Measurements from ENCODE around the gene NELFE.

- no peak for TF ChIP-seq CTCF (IDR thresholded peaks at IDR 0.05)
- no peak for TF ChIP-seq POLR2A (IDR thresholded peaks at IDR 0.05)
These were observed 50.0 kb downstream of the NELFE start for GRCh38 chr6:31908791-31909190.

All from Peyer's patch (tissue), 4 donors.